Measurements from ENCODE around the gene REL. TPM values are rescaled to one million over a fixed set of nuclear protein-coding genes. Genes with fewer than 3 reads are reported as not detected.

Gene REL
- total RNA-seq, 2 donors from 2014 or later, result 10.2 to 30.0 TPM

DNA sequence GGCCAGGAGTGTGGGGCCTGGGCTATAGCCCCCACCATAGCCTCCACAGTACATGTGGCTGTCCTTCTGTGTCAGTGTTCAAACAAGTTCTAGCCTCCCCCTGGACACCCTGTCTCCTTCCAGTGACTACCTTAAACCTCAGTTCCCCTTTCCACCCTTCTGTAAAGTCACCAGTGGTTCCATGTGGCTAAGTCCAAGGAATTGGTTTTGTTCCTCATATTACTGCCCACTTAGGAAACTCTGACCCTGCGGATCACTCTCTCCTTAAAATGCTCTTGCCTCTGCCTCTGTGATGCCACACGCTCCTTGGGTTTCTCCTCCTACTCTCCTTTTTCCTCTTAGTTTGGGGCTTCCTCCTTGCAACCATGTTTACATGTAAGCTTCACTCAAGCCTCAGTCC, 27.8 kb upstream of the REL start:
- no peaks in the 10 kb centered on the region for H3K4me1 ChIP-seq (replicated peaks)
- no peak overlapping the region for H3K4me3 ChIP-seq
- no peaks in the 10 kb centered on the region for H3K9me3 ChIP-seq
- no peaks in the 10 kb centered on the region for H3K36me3 ChIP-seq
- WGBS, result 92% methylated on average over 2 of the region's 2 CpGs
- intact Hi-C loops (cut with DNase I), result no loop called here
- TF ChIP-seq, protein P1, sequence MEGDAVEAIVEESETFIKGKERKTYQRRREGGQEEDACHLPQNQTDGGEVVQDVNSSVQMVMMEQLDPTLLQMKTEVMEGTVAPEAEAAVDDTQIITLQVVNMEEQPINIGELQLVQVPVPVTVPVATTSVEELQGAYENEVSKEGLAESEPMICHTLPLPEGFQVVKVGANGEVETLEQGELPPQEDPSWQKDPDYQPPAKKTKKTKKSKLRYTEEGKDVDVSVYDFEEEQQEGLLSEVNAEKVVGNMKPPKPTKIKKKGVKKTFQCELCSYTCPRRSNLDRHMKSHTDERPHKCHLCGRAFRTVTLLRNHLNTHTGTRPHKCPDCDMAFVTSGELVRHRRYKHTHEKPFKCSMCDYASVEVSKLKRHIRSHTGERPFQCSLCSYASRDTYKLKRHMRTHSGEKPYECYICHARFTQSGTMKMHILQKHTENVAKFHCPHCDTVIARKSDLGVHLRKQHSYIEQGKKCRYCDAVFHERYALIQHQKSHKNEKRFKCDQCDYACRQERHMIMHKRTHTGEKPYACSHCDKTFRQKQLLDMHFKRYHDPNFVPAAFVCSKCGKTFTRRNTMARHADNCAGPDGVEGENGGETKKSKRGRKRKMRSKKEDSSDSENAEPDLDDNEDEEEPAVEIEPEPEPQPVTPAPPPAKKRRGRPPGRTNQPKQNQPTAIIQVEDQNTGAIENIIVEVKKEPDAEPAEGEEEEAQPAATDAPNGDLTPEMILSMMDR (IDR thresholded peaks at IDR 0.05), result no peak
- TF ChIP-seq POLR2AphosphoS5 (IDR thresholded peaks at IDR 0.05), result no peak
- TF ChIP-seq POLR2A (IDR thresholded peaks at IDR 0.05), result no peak
- DNase-seq (ENCODE audit: low spot score), result no peak
- no peak overlapping the region for H3K27ac ChIP-seq
- H3K27me3 ChIP-seq (replicated peaks; ENCODE audit: insufficient read depth), result no peaks in the 10 kb centered on the region

DNA sequence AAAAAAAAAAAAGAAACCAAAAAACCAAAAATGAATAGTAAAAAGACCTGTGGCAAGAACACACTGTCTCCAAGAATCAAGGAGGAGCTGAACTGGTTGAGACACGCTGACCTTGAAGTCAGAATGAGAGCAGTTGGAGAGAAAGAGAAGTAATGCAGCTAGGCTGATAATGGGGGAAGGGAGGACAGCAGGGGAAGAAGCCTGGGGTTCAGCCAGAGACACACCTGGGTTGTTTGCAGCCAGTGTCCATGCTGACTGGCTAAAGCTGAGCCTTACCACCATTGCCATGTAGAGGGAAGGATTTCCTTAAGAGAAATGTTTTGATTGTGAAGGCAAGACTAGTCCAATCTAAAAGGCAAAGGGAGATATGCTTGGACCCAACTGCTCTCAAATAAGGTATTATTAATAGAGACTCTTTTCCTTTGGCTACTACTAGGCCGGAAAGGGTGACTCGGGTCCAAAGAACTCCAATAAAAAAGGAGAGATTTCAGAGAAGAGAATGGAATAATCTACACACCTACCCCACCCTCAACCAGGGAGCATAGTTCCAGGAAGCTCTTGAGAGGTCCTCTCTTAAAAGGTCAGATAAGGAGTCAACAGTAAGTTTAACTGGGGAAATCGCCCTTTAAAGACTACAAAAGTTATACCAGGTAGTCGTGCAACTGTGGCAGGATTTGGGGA, 25.2 kb upstream of the REL start:
- TF ChIP-seq, protein P1 (IDR thresholded peaks at IDR 0.05), result no peak
- TF ChIP-seq POLR2AphosphoS5 (IDR thresholded peaks at IDR 0.05), result no peak
- no peak for TF ChIP-seq POLR2A (IDR thresholded peaks at IDR 0.05)
- no peak for DNase-seq (ENCODE audit: low spot score)

GRCh38 chr2:60857056-60857455, 24.3 kb upstream of the REL start:
- no peak for DNase-seq (ENCODE audit: low spot score)
- H3K27ac ChIP-seq, result no peak overlapping the region
- H3K27me3 ChIP-seq (replicated peaks; ENCODE audit: insufficient read depth), result no peaks in the 10 kb centered on the region
- no peaks in the 10 kb centered on the region for H3K36me3 ChIP-seq
- WGBS, result 99% methylated on average over 4 of the region's 4 CpGs
- no peak overlapping the region for H3K4me3 ChIP-seq
- intact Hi-C loops (cut with DNase I), result no loop called here
- H3K9me3 ChIP-seq, result no peaks in the 10 kb centered on the region
- H3K4me1 ChIP-seq (replicated peaks), result no peaks in the 10 kb centered on the region
- TF ChIP-seq POLR2A (IDR thresholded peaks at IDR 0.05) (no peak), POLR2AphosphoS5 (IDR thresholded peaks at IDR 0.05) (no peak)
- TF ChIP-seq, protein P1 (IDR thresholded peaks at IDR 0.05), result no peak

More for the DNA sequence above, 25.2 kb upstream of the REL start:
- Histone ChIP-seq H3K36me3 (no peaks in the 10 kb centered on the region), H3K9me3 (no peaks in the 10 kb centered on the region), H3K27me3 (replicated peaks; ENCODE audit: insufficient read depth) (no peaks in the 10 kb centered on the region), H3K27ac (no peak overlapping the region), H3K4me1 (replicated peaks) (no peaks in the 10 kb centered on the region), H3K4me3 (no peak overlapping the region)
- WGBS, result 56% methylated on average over 5 of the region's 5 CpGs
- intact Hi-C loops (cut with DNase I), result no loop called here

DNA sequence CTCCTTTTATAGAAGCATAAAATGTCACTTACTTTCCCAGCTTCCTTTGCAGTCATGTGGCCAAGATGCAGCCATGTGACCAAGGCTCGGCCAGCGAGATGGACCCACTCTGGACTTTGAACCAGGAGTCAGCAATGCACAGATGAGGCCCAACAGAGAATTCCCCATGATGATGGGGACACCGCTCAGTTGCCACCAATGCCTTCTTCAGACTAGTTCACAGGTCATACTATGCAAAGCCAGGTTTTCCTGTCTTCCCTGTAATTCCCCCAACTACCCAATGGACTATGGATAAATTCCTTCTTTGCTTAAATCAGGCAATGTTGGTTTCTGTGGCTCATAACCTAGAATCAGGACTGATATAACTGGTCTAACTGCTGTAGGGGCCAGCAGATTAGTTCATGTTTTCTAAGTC, 22.5 kb upstream of the REL start:
- intact Hi-C loops (cut with DNase I), result no loop called here
- Histone ChIP-seq H3K36me3 (no peaks in the 10 kb centered on the region), H3K27me3 (replicated peaks; ENCODE audit: insufficient read depth) (no peaks in the 10 kb centered on the region), H3K4me1 (replicated peaks) (no peaks in the 10 kb centered on the region), H3K4me3 (no peak overlapping the region), H3K27ac (no peak overlapping the region), H3K9me3 (no peaks in the 10 kb centered on the region)
- no peak for DNase-seq (ENCODE audit: low spot score)
- 100% methylated on average over 3 of the region's 3 CpGs for WGBS
- TF ChIP-seq POLR2AphosphoS5 (IDR thresholded peaks at IDR 0.05) (no peak), POLR2A (IDR thresholded peaks at IDR 0.05) (no peak)
- TF ChIP-seq, protein P1 (IDR thresholded peaks at IDR 0.05), result no peak

DNA sequence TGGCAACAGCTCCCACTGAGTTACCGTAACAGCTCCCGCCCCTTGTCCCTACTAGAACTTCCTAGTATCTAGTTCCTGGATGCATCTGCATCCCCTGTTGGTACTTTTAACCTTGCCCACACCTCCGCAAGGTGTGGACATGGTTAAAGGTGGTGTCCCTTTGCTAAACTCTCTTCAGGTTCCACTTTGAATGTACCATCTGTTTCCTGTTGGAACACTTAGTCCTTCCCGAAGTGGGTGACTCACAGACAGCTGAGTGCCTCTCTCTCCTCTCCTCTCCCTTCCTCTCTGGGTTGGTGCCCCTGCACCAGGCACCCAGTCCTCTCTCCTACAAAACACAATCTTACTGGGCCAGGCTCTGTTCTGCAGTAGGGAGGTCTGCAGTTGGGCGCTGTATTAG, 19.6 kb upstream of the REL start:
- Histone ChIP-seq H3K27me3 (replicated peaks; ENCODE audit: insufficient read depth) (no peaks in the 10 kb centered on the region), H3K4me1 (replicated peaks) (no peaks in the 10 kb centered on the region), H3K27ac (no peak overlapping the region), H3K36me3 (no peaks in the 10 kb centered on the region), H3K9me3 (no peaks in the 10 kb centered on the region), H3K4me3 (no peak overlapping the region)
- TF ChIP-seq, protein P1 (IDR thresholded peaks at IDR 0.05), result no peak
- TF ChIP-seq POLR2AphosphoS5 (IDR thresholded peaks at IDR 0.05) (no peak), POLR2A (IDR thresholded peaks at IDR 0.05) (no peak)
- 84% methylated on average over 5 of the region's 5 CpGs for WGBS
- intact Hi-C loops (cut with DNase I), result no loop called here
- no peak for DNase-seq (ENCODE audit: low spot score)

All from prostate gland (tissue), 2 donors.